Urinary bladder (tissue), 4 donors: ENCODE data around the gene DHRS4L2. TPM values are rescaled to one million over a fixed set of nuclear protein-coding genes. Genes with fewer than 3 reads are reported as not detected.
A peak's percentile ranks its signal among the peaks of the same experiment; 100 is the strongest.
"Not testable (repeated sequence)": the region's sequence is repeated elsewhere in the genome, so short reads cannot be mapped to it uniquely, and the experiment has no call there.

Source experiments
- DNase-seq: peaks from one replicate; pipeline ENCODE4 v3.0.0-alpha.2; 2015; ENCODE audit errors: extremely low spot score
- H3K27ac ChIP-seq: one replicate; pipeline ENCODE4 v1.5.1; 2013; ENCODE audit warnings: low read depth, mild to moderate bottlenecking, moderate library complexity
- H3K36me3 ChIP-seq: one replicate; pipeline ENCODE4 v1.6.1; 2013; ENCODE audit warnings: mild to moderate bottlenecking, moderate library complexity; ENCODE audit not compliant: insufficient read depth
- H3K4me1 ChIP-seq: one replicate; pipeline ENCODE4 v1.6.1; 2013; ENCODE audit warnings: mild to moderate bottlenecking, moderate library complexity; ENCODE audit not compliant: insufficient read depth
- H3K4me3 ChIP-seq: one replicate; pipeline ENCODE4 v1.5.1; 2013; ENCODE audit warnings: low read depth, low read length
- WGBS: extraction: QIAGEN DNeasy Blood & Tissue Kit; methylation state at CpG from one replicate; pipeline ENCODE4 v1.1.7; 2013; 5-methylcytosine and 5-hydroxymethylcytosine counted together
- polyA plus RNA-seq: library from polyadenylated mRNA; stranded (reverse); fragments of 200-250 nt; gene quantifications from one replicate; pipeline ENCODE4 v1.2.3, GENCODE V29; 2013
- total RNA-seq: library from RNA; depleted of rRNA; stranded (reverse); fragments of >200 nt; gene quantifications from one replicate; pipeline ENCODE4 v1.2.3, GENCODE V29; 2014
- donor health status: healthy with polysubstance abuse.
- donor health status: healthy.

DHRS4L2 gene
- total and polyA plus RNA-seq, 2 donors = 9.7 to 30.7 TPM

DNA sequence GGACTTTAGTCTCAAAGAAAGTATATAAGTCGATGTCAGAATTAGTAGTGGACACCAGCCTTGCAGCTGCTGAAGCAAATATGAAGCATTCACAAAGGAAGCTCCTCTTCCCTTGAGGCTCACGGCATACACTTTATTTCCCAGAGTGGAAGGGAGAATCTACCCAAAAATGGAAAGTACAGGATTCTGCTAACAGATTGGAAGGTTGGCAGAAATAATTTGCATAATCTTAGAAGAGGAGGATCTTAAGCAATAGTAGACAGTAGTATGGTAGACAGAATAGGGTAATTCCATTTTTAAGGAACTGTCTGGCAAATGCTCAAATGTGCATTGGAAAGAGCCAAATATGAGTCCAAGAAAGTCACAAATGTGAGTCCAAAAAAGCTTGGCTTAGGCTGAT, 32.9 kb upstream of the DHRS4L2 start:
- not testable (repeated sequence) for H3K27ac ChIP-seq, H3K4me1 ChIP-seq, H3K4me3 ChIP-seq, DNase-seq, H3K36me3 ChIP-seq
- 86% methylated on average over 2 of the region's 2 CpGs for WGBS

DNA sequence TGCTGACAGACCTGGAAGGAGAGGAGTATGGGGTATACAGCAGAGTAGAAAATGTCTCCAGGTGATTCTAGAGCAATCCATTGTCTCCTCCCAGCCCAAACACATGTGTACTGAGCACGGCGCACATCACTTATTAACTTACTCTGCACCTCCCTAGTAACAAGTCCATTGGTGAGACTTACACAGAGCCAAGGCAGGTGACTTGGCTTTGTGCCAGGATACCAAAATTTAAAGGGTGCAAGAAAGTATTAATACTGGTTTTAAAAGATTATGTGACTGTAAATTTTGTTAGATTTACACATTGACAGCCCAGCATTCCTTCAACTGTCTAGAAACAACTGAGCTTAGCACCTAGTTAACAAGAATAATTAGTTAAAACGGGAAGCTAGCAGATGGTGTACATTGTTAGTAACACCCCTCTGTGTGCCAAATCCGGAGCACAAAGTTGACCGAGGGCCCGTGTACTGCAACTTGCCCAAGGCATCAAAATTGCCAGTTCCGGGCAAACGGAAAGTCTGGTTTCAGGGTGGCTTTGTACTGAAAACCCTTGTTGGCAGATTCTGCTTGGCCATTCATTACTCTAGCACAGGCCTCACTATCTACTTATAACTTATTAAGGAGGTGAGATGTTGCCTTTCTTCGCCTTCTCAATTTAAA, 30.7 kb upstream of the DHRS4L2 start:
- not testable (repeated sequence) for H3K4me3 ChIP-seq, DNase-seq, H3K4me1 ChIP-seq, H3K27ac ChIP-seq, H3K36me3 ChIP-seq
- 91% methylated on average over 9 of the region's 9 CpGs for WGBS

DNA sequence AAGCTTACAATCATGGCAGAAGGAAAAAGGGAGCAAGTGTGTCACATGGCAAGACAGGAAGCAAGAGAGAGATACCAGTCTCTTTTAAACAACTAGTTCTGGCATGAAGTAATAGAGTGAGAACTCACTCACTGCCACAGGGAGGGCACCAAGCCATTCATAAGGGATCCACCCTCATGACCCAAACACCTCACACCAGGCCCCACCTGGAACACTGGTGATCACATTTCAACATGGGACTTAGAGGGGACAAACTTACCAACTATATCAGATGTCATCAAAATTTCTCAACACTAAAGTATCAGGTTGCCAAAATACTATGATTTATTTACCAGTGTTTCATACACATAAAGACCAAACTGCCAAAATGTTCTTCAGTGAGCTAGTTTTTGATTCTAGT, 27.8 kb upstream of the DHRS4L2 start:
- not testable (repeated sequence) for H3K36me3 ChIP-seq, DNase-seq, H3K27ac ChIP-seq, H3K4me3 ChIP-seq, H3K4me1 ChIP-seq

DNA sequence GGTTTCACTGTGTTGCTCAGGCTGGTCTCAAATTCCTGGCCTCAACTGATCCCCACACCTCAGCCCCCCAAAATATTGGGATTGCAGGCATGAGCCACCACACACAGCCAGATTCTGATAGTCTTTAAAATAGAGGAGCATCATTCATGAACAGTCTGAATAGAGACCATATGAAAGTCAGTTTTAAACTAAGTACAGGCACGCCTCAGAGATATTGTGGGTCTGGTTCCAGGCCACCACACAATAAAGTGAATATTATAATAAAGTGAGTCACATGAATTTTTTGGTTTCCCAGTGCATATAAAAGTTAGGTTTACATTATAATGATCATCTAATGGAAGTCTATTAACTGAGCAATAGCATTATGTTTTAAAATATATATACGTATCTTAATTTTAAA, 27.0 kb upstream of the DHRS4L2 start:
- not testable (repeated sequence) for H3K4me3 ChIP-seq, DNase-seq, H3K4me1 ChIP-seq, H3K36me3 ChIP-seq, H3K27ac ChIP-seq
- 89% methylated on average over 1 of the region's 2 CpGs for WGBS

DNA sequence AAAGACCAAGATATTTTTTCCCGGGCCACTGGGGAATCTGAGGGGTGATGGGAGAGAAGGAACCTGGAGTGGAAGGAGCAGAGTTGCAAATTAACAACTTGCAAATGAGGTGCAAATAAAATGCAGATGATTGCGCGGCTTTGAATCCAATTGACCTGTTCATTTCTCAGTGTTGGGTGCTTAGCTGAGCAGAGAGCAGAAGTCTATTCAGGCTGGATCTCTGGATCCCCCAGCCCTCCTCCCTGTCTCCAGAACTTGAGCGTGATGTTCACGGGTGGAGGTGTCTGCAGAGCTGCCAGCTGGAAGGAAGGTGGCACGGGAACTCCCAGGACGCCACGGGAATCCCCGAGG, 19.6 kb upstream of the DHRS4L2 start:
- not testable (repeated sequence) for H3K36me3 ChIP-seq, H3K4me1 ChIP-seq, H3K4me3 ChIP-seq, H3K27ac ChIP-seq, DNase-seq
- WGBS = 40% methylated on average over 1 of the region's 9 CpGs

DNA sequence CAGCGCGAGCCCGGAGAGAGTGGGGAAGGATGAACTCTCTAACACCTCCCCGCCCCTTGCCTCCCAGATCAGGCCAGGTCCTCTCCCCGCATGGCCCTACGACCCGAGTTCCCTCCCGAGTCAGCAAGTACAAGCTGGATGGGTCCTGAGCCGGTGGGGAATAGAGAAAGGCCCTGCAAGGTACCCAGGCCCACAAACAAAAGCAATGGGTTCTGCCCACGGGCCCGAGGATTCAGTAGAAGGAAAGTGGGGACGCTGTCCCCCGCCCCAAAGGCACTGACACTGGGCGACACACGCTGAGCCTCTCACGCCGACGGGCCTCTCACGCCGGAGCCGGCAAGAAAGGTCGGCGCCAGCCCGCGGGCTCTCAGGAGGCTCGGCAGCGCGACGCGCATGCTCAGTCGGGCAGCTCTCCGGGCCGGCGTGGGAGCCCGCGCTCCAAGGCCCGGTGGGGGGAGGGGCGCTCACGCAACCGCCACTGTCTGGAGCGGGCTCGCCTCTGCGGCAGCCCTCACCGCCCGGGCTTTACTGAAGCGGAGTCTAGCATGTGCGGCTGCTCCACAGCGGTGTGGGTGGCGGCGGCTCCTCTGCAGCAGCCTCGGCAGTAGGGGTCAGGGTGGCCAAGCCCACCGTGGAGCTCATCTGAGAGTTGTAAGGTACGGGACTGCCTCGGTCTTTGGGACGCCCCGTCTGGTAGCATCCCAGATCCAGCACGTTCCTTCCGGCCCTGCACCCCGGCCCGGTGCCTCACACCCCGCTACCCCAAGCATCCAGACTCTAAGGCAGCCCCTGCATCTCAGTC, 19.0 kb upstream of the DHRS4L2 start:
- 7% methylated on average over 58 of the region's 61 CpGs for WGBS
- H3K27ac ChIP-seq, DNase-seq, H3K4me1 ChIP-seq, H3K36me3 ChIP-seq: not testable (repeated sequence)
- peak overlapping the region; percentile 8 for H3K4me3 ChIP-seq

DNA sequence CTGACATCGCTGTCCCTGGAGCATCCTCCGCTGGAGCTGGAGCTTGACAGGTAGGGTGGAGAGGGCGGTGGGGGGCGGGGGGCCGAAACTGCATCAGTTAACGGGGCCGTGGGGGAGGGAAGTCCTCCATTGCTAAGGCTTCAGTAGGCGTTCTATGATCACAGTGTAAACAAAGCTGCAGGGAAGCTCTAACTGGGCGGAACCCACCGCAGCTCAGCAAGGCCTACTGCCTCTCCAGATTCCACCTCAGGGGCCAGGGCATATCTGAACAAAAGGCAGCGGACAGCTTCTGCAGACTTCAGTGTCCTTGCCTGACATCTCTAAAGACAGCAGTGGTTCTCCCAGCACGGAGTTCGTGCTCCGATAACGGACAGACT, 18.5 kb upstream of the DHRS4L2 start:
- DNase-seq, H3K27ac ChIP-seq, H3K4me3 ChIP-seq, H3K36me3 ChIP-seq, H3K4me1 ChIP-seq: not testable (repeated sequence)
- 77% methylated on average over 13 of the region's 15 CpGs for WGBS

DNA sequence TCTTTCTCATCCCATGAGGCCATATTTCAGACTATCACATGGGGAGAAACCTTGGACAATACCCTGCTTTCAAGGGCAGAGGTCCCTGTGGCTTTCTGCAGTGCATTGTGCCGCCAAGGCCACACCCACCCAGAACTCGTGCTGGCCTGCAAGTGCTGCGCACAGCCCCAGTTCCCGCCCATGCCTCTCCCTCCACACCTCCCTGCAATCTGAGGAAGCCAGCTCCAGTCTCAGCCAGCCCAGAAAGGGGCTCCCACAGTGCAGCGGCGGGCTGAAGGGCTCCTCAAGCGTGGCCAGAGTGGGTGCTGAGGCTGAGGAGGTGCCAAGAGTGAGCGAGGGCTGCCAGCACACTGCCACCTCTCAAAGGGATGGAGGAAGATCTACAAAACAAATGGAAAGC, 15.6 kb upstream of the DHRS4L2 start:
- H3K4me3 ChIP-seq, H3K27ac ChIP-seq, H3K36me3 ChIP-seq, H3K4me1 ChIP-seq, DNase-seq: not testable (repeated sequence)
- 83% methylated on average over 8 of the region's 8 CpGs for WGBS

DNA sequence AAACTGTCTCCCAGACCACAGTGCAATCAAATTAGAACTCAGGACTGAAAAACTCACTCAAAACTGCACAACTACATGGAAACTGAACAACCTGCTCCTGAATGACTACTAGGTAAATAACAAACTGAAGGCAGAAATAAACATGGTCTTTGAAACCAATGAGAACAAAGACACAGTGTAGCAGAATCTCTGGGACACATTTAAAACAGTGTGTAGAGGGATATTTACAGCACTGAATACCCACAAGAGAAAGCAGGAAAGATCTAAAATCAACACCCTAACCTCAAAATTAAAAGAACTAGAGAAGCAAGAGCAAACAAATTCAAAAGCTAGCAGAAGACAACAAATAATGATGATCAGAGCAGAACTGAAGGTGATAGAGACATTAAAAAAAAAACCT, 14.7 kb upstream of the DHRS4L2 start:
- H3K36me3 ChIP-seq, DNase-seq, H3K27ac ChIP-seq, H3K4me1 ChIP-seq, H3K4me3 ChIP-seq: not testable (repeated sequence)

DNA sequence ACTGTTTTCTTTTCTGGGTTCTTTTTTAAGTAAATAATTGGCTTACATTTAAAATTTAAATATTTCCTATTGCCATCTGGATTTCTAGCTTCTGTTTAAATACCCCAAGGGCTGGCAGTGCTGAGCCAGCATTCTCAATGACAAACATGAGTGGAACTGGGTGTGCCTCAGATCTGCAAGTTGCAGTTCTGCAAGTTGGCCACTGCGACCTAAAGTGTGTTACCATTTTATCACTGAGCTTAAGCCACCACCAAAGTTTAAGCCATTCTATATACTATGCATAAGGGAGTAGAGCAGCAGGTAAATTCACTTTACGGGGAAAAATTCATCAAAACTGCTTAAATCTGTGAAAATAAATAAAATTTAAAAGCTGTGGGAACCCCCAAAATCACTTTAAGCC, 11.5 kb upstream of the DHRS4L2 start:
- WGBS = 79% methylated on average over 2 of the region's 2 CpGs
- not testable (repeated sequence) for H3K4me3 ChIP-seq, DNase-seq, H3K27ac ChIP-seq, H3K4me1 ChIP-seq, H3K36me3 ChIP-seq

DNA sequence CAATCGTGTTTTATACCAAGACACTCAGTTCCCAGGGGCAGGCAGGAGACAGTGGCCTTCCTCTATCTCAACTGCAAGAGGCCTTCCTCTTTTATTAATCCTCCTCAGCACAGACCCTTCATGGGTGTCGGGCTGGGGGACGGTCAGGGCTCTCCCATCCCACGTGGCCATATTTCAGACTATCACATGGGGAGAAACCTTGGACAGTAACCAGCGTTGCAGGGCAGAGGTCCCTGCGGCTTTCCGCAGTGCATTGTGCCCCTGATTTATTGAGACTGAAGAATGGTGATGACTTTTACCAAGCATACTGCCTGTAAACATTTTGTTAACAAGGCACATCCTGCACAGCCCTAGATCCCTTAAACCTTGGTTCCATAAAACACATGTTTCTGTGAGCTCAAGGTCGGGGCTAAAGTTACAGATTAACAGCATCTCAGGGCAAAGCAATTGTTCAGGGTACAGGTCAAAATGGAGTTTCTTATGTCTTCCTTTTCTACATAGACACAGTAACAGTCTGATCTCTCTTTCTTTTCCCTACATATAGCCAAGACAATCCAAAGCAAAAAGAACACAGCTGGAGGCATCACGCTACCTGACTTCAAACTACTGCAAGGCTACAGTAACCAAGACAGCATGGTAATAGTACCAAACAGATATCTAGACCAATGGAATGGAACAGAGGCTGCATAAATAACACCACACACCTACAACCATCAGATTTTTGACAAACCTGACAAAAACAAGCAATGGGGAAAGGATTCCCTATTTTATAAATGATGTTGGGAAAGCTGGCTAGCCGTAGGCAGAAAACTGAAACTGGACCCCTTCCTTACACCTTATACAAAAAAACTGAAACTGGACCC, 6.5 kb upstream of the DHRS4L2 start:
- not testable (repeated sequence) for H3K4me1 ChIP-seq, H3K36me3 ChIP-seq, DNase-seq, H3K27ac ChIP-seq, H3K4me3 ChIP-seq
- 89% methylated on average over 10 of the region's 10 CpGs for WGBS

DNA sequence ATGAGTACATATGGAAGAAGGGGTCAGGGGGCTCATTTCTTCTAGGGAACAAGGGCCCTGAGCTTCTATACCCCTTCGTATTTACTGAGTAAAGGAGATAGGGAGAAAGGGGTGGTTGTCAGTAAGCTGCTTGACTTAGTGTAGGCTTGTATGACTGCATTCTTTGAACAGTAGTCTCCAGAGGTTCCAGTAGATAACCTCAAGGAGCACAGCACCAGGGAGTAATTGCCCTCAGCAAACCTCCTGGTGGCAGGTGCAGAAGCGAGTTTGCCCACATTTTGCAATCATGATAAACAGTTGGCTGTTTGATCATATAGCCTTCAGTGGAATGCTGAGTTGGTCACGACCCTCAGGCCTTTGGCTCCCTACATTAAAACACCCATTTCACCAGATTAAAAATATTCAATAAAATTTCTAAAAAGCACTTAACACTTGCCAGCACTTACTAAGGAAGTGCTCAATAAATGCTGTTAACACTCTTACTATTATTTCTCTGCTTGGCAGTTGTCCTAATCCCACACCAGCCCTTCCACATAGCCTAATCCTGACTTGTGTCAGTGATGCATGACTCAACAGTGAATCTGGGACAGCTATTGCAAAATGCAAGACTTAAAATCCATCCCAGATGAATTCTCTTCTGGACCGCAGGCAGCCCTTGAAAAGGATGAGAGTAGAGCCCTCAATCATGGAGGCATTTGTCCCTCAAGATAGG, 3.7 kb upstream of the DHRS4L2 start:
- H3K4me1 ChIP-seq = peaks cover 2% of the 10 kb centered on the region
- 54% methylated on average over 4 of the region's 4 CpGs for WGBS
- no peaks in the 10 kb centered on the region for H3K36me3 ChIP-seq
- DNase-seq = no peak
- H3K27ac ChIP-seq = peak overlapping the region; percentile 45
- H3K4me3 ChIP-seq = no peak overlapping the region

DNA sequence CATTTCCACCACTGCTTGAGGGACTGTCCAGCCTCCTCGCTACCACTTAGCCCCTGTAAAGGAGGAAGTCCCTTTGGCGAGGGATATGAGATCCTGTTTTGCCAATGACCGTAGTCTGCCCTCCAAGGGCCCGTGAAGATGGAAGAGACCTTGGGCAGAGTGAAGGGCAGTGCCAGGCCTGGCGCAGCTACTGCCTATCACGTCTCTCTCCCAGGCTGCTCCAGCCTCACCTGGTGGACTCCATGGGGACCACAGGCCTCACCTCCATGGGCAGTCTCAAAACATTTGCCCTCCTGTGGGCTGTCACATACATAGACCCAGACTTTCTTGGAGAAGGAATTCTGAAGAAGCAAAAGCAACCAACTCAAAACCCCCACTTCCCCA, 514 bp upstream of the DHRS4L2 start:
- not testable (repeated sequence) for H3K4me3 ChIP-seq, H3K4me1 ChIP-seq, DNase-seq, H3K36me3 ChIP-seq
- peak overlapping the region; percentile 54 for H3K27ac ChIP-seq
- WGBS = 73% methylated on average over 6 of the region's 6 CpGs
